HEK293T (cell line): ENCODE data around the gene ZNFX1.

Experiments used
- ARNT ChIP-seq: fragments of 450-650 bp; IDR thresholded peaks from 2 replicates; pipeline ENCODE4 v1.6.1; 2017; ENCODE audit warnings: mild to moderate bottlenecking
- CTBP1 ChIP-seq: fragments of 450-650 bp; IDR thresholded peaks from 2 replicates; pipeline ENCODE4 v1.6.1; 2016; ENCODE audit warnings: borderline replicate concordance
- FOXA1 ChIP-seq: fragments of 450-650 bp; IDR thresholded peaks from 2 replicates; pipeline ENCODE4 v1.6.1; 2016; ENCODE audit warnings: mild to moderate bottlenecking
- HDGF ChIP-seq: fragments of 450-650 bp; IDR thresholded peaks from 2 replicates; pipeline ENCODE4 v1.6.1; 2017; ENCODE audit warnings: antibody characterized with exemption, borderline replicate concordance
- PKNOX1 ChIP-seq: fragments of 450-650 bp; IDR thresholded peaks from 2 replicates; pipeline ENCODE4 v1.6.1; 2016
- SP1 ChIP-seq: fragments of 450-650 bp; IDR thresholded peaks from 2 replicates; pipeline ENCODE4 v1.6.1; 2017
- SUZ12 ChIP-seq: fragments of 450-650 bp; IDR thresholded peaks from 2 replicates; pipeline ENCODE4 v1.6.1; 2016; ENCODE audit warnings: mild to moderate bottlenecking
- TARDBP ChIP-seq: fragments of 450-650 bp; IDR thresholded peaks from 2 replicates; pipeline ENCODE4 v1.6.1; 2016
- ZNF384 ChIP-seq: fragments of 450-650 bp; IDR thresholded peaks from 2 replicates; pipeline ENCODE4 v1.6.1; 2016

GRCh38 chr20:49292010-49292409 is 14.2 kb upstream of the ZNFX1 start:
- TF ChIP-seq TARDBP (no peak), FOXA1 (no peak), SP1 (no peak), PKNOX1 (no peak), HDGF (no peak), ZNF384 (no peak), ARNT (no peak), CTBP1 (no peak), SUZ12 (no peak)
